GM12873 (cell line): ENCODE data around the gene ZNF438.

Experiments
- TF ChIP-seq, protein P1 (sequence below): IDR thresholded peaks from 2 replicates; pipeline ENCODE4 v1.5.1; 2012; ENCODE audit warnings: low read depth, mild to moderate bottlenecking, moderate library complexity, low read length, control low read depth; ENCODE audit not compliant: insufficient read depth; ENCODE audit errors: missing control alignments

The ZNF438 gene

DNA sequence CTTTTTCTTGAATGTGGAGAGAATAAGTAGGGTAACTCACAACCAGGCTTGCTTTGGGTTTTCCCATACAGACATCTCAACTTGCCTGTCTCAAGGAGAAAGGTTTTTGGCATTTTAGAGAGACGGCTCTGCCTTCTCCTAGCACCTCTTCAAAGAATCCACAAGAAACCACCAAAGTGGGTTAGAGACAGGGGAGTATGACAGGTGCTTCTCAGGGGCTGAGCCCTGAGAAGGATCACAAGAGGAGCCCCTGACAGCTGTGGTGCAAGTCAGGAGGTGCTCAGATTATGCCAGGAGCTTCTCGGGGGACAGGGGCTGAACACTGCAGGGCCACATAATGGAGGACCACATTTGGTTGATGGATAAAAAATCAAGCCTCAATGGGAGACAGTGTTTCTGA is 231.3 kb downstream of the ZNF438 start:
- TF ChIP-seq, protein P1, sequence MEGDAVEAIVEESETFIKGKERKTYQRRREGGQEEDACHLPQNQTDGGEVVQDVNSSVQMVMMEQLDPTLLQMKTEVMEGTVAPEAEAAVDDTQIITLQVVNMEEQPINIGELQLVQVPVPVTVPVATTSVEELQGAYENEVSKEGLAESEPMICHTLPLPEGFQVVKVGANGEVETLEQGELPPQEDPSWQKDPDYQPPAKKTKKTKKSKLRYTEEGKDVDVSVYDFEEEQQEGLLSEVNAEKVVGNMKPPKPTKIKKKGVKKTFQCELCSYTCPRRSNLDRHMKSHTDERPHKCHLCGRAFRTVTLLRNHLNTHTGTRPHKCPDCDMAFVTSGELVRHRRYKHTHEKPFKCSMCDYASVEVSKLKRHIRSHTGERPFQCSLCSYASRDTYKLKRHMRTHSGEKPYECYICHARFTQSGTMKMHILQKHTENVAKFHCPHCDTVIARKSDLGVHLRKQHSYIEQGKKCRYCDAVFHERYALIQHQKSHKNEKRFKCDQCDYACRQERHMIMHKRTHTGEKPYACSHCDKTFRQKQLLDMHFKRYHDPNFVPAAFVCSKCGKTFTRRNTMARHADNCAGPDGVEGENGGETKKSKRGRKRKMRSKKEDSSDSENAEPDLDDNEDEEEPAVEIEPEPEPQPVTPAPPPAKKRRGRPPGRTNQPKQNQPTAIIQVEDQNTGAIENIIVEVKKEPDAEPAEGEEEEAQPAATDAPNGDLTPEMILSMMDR: no peak

DNA sequence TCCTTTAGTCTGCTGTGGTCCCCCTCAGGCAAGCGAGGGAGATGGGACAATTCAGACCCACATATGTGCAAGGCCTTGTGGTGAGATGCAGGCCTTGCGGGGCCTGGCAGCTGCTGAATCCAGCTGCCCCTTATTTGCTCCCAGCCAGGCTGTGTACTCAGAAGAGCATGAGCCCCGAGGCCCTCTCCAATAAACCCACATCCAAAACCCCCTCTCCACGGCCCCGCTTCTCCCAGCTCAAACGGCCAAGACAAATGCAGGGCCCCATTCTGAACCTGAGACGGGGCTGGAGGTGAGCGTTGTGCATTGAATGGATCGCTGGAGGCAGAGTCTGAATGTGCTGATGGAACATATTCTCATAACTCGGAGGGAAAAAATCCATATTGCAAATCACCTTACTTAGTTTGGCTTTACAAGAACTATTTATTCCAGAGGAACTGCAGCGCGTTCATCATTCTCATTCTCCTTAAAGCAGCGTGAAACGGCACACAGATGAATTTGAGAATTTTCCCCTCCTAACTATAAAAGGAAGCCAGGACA is 232.9 kb downstream of the ZNF438 start:
- TF ChIP-seq, protein P1: no peak
